GM12873 (cell line): Measurements from ENCODE around the gene MTMR3.

Experiments used
- CTCF ChIP-seq: IDR thresholded peaks from 2 replicates; pipeline ENCODE4 v1.5.1; 2012; ENCODE audit warnings: low read depth, mild to moderate bottlenecking, moderate library complexity, low read length, control low read depth; ENCODE audit not compliant: insufficient read depth; ENCODE audit errors: missing control alignments

Gene MTMR3

GRCh38 chr22:29872989-29873388 lies 10.0 kb upstream of the MTMR3 start:
- TF ChIP-seq CTCF, result no peak

GRCh38 chr22:29873943-29874342 lies 9.0 kb upstream of the MTMR3 start:
- TF ChIP-seq CTCF, result no peak

- TF ChIP-seq CTCF, result no peak
Observed at GRCh38 chr22:29877620-29878019, 5.4 kb upstream of the MTMR3 start.

- TF ChIP-seq CTCF, result no peak
Observed at GRCh38 chr22:29879753-29880152, 3.2 kb upstream of the MTMR3 start.

GRCh38 chr22:29882716-29883044 lies 294 bp upstream of the MTMR3 start:
- no peak for TF ChIP-seq CTCF

- no peak for TF ChIP-seq CTCF
Observed at GRCh38 chr22:29883775-29884097, 762 bp downstream of the MTMR3 start.

- TF ChIP-seq CTCF, result no peak
Observed at GRCh38 chr22:29885610-29886009, 2.6 kb downstream of the MTMR3 start.

GRCh38 chr22:29886596-29886995 lies 3.6 kb downstream of the MTMR3 start:
- no peak for TF ChIP-seq CTCF
